PC-9 (cell line): Measurements from ENCODE around the gene USP37. TPM values are rescaled to one million over a fixed set of nuclear protein-coding genes. Genes with fewer than 3 reads are reported as not detected.

Source experiments
- BruUV-seq: library from RNA; stranded (reverse); fragments of 400-500 nt; replicated peaks from 2 replicates; lab custom pipeline; 2021; lab: Mats Ljungman, UMichigan
- CTCF ChIA-PET: fragments of 300-600 bp; sonication (Branson Sonifier 250); formaldehyde crosslinking; loops from one replicate; lab custom pipeline; 2022; ENCODE audit warnings: antibody characterized with exemption; lab: Charles Lee
- POLR2A ChIA-PET: fragments of 300-600 bp; sonication (Branson Sonifier 250); formaldehyde crosslinking; loops from one replicate; lab custom pipeline; 2022; ENCODE audit warnings: antibody characterized with exemption; ENCODE audit not compliant: unreplicated experiment; lab: Charles Lee
- DNase-seq, 2 experiments: peaks; one replicate each; pipeline versions ENCODE4 v3.0.0 to v3.0.0-alpha.2; 2015 to 2022; ENCODE audit warnings: mixed read lengths in 1 of 2
- H2AFZ ChIP-seq: fragments of 200-600 bp; sonication (generic); 2 replicates; pipeline ENCODE4 v1.8.1; 2017; ENCODE audit warnings: antibody characterized with exemption
- H3F3A ChIP-seq: fragments of 200-600 bp; sonication (generic); 2 replicates; pipeline ENCODE4 v1.8.1; 2017; ENCODE audit warnings: antibody characterized with exemption, mild to moderate bottlenecking, low read depth; ENCODE audit not compliant: insufficient read depth
- H3K27ac ChIP-seq: fragments of 200-600 bp; sonication (generic); 2 replicates; pipeline ENCODE4 v1.6.1; 2016; ENCODE audit warnings: mixed run types
- H3K27me3 ChIP-seq: fragments of 200-600 bp; sonication (generic); 2 replicates; pipeline ENCODE4 v1.6.1; 2016; ENCODE audit warnings: low read depth, mixed run types; ENCODE audit not compliant: insufficient read depth
- H3K36me3 ChIP-seq: fragments of 200-600 bp; sonication (generic); 2 replicates; pipeline ENCODE4 v1.6.1; 2016; ENCODE audit warnings: low read depth, mixed run types
- H3K4me1 ChIP-seq: fragments of 200-600 bp; sonication (generic); replicated peaks from 2 replicates; pipeline ENCODE4 v1.6.1; 2016; ENCODE audit warnings: mixed run types; ENCODE audit not compliant: insufficient read depth
- H3K4me2 ChIP-seq: fragments of 200-600 bp; sonication (generic); 2 replicates; pipeline ENCODE4 v1.6.1; 2017; ENCODE audit warnings: mixed run types
- H3K4me3 ChIP-seq: fragments of 200-600 bp; sonication (generic); 2 replicates; pipeline ENCODE4 v1.6.1; 2016; ENCODE audit warnings: mixed run types
- H3K79me2 ChIP-seq: fragments of 200-600 bp; sonication (generic); 2 replicates; pipeline ENCODE4 v1.6.1; 2017; ENCODE audit warnings: low read depth, mixed run types
- H3K9me2 ChIP-seq: fragments of 200-600 bp; sonication (generic); 2 replicates; pipeline ENCODE4 v1.8.1; 2017; ENCODE audit warnings: mild to moderate bottlenecking; ENCODE audit not compliant: insufficient read depth
- H3K9me3 ChIP-seq: fragments of 200-600 bp; sonication (generic); 2 replicates; pipeline ENCODE4 v1.8.1; 2016; ENCODE audit warnings: low read depth; ENCODE audit not compliant: insufficient read depth
- H4K20me1 ChIP-seq: fragments of 200-600 bp; sonication (generic); 2 replicates; pipeline ENCODE4 v1.8.1; 2017; ENCODE audit not compliant: insufficient read depth
- CTCF ChIP-seq: fragments of 200-600 bp; sonication (generic); conservative IDR thresholded peaks from 2 replicates; pipeline ENCODE4 v1.6.1; 2017; ENCODE audit warnings: mixed run types, antibody characterized with exemption, mild to moderate bottlenecking, moderate library complexity
- EZH2 ChIP-seq: fragments of 200-600 bp; sonication (generic); IDR thresholded peaks from 2 replicates; pipeline ENCODE4 v1.8.0; 2017; ENCODE audit warnings: antibody characterized with exemption, low read depth
- intact Hi-C: fragments of 100-400 bp; cut with micrococcal nuclease; formaldehyde crosslinking; loops from one replicate; pipeline ENCODE4 v1.10.0; 2022; ENCODE audit not compliant: unreplicated experiment
- total RNA-seq: library from RNA; stranded (reverse); gene quantifications from 2 replicates; pipeline ENCODE4 v1.2.3, GENCODE V29; 2021

Gene USP37
- total RNA-seq, 1 experiment from 2014 or later, result 15.4 TPM

GRCh38 chr2:218523651-218524050, 44.5 kb downstream of the USP37 start:
- ChIA-PET POLR2A (no interaction called here), CTCF (no interaction called here)
- no peaks in the 10 kb centered on the region for H3K9me2 ChIP-seq
- H3K27me3 ChIP-seq, result no peaks in the 10 kb centered on the region
- no peak for TF ChIP-seq EZH2
- TF ChIP-seq CTCF, result no peak
- no peak for DNase-seq
- H3K79me2 ChIP-seq, result no peaks in the 10 kb centered on the region
- no peaks in the 10 kb centered on the region for H4K20me1 ChIP-seq
- intact Hi-C loops, result no loop called here
- H3K4me2 ChIP-seq, result no peak overlapping the region
- BruUV-seq, result no TSS peak
- H3K4me1 ChIP-seq, result no peaks in the 10 kb centered on the region
- no peak overlapping the region for H2AFZ ChIP-seq
- no peaks in the 10 kb centered on the region for H3K9me3 ChIP-seq
- H3F3A ChIP-seq, result no peaks in the 10 kb centered on the region; the same call in 1 of the 2 replicates
- H3K27ac ChIP-seq, result no peak overlapping the region
- peaks cover 21% of the 10 kb centered on the region; the same call in 1 of the 2 replicates for H3K36me3 ChIP-seq
- H3K4me3 ChIP-seq, result no peak overlapping the region

GRCh38 chr2:218518876-218519275, 49.3 kb downstream of the USP37 start:
- Histone ChIP-seq H3K36me3 (no peaks in the 10 kb centered on the region), H3F3A (no peaks in the 10 kb centered on the region; the same call in 1 of the 2 replicates), H3K9me2 (no peaks in the 10 kb centered on the region), H3K4me3 (no peak overlapping the region), H3K9me3 (no peaks in the 10 kb centered on the region), H3K27me3 (no peaks in the 10 kb centered on the region), H4K20me1 (no peaks in the 10 kb centered on the region), H3K79me2 (no peaks in the 10 kb centered on the region), H3K27ac (no peak overlapping the region), H2AFZ (no peak overlapping the region), H3K4me1 (no peaks in the 10 kb centered on the region), H3K4me2 (no peak overlapping the region)
- BruUV-seq, result no TSS peak
- intact Hi-C loops, result no loop called here
- CTCF ChIA-PET, result no interaction called here
- POLR2A ChIA-PET, result no interaction called here
- no peak for DNase-seq
- no peak for TF ChIP-seq EZH2
- no peak for TF ChIP-seq CTCF

GRCh38 chr2:218517434-218518206, 50.5 kb downstream of the USP37 start:
- no peak overlapping the region for H2AFZ ChIP-seq
- no peaks in the 10 kb centered on the region for H3K36me3 ChIP-seq
- CTCF ChIA-PET, result interaction anchor here (0.7 kb wide), 1 partner anchor 36 kb away, joined by 3 read pairs; no protein-coding TSS in a partner anchor
- no peaks in the 10 kb centered on the region for H3K9me3 ChIP-seq
- H3K9me2 ChIP-seq, result no peaks in the 10 kb centered on the region
- no peak overlapping the region for H3K27ac ChIP-seq
- no peaks in the 10 kb centered on the region for H3K79me2 ChIP-seq
- H3K27me3 ChIP-seq, result no peaks in the 10 kb centered on the region
- H3F3A ChIP-seq, result peaks cover 3% of the 10 kb centered on the region; the same call in 1 of the 2 replicates
- H3K4me1 ChIP-seq, result no peaks in the 10 kb centered on the region
- no TSS peak for BruUV-seq
- POLR2A ChIA-PET, result no interaction called here
- TF ChIP-seq EZH2, result no peak
- TF ChIP-seq CTCF, result no peak
- no peak for DNase-seq
- no peak overlapping the region for H3K4me3 ChIP-seq
- intact Hi-C loops, result no loop called here
- no peaks in the 10 kb centered on the region for H4K20me1 ChIP-seq
- no peak overlapping the region for H3K4me2 ChIP-seq
